ENCODE data around the gene KRT73. TPM values are rescaled to one million over a fixed set of nuclear protein-coding genes. Genes with fewer than 3 reads are reported as not detected.

KRT73 gene
- total RNA-seq, 1 experiment from 2014 or later = not detected

- H3K9me3 Mint-ChIP-seq = no peaks in the 10 kb centered on the region
- no peaks in the 10 kb centered on the region for H3K27me3 Mint-ChIP-seq (ENCODE audit: low read depth)
- H3K27ac Mint-ChIP-seq = no peak overlapping the region
- DNase-seq (ENCODE audit: low spot score) = no peak
- POLR2A ChIA-PET = no interaction called here
- H3K36me3 Mint-ChIP-seq = no peaks in the 10 kb centered on the region
- no peak for TF ChIP-seq NR3C1 (CRISPR knock-in tag; conservative IDR thresholded peaks at IDR 0.05; ENCODE audit: low read depth)
- no peak for TF ChIP-seq ZNF121 (CRISPR knock-in tag; IDR thresholded peaks at IDR 0.05)
- no peak for TF ChIP-seq ZBTB43 (CRISPR knock-in tag; IDR thresholded peaks at IDR 0.05)
- CTCF ChIA-PET = interaction anchor here (1.1 to 2.5 kb wide), 3 partner anchors 290 to 401 kb away, joined by 3 to 12 read pairs (median 5); no protein-coding TSS in a partner anchor
- ATAC-seq = no peak
- no peak overlapping the region for H3K4me3 Mint-ChIP-seq
- H3K4me1 Mint-ChIP-seq = peaks cover 6% of the 10 kb centered on the region
Measured at GRCh38 chr12:52580496-52580895, 37.9 kb downstream of the KRT73 start.

- CTCF ChIA-PET = interaction anchor here (0.7 to 2.5 kb wide), 5 partner anchors 78 to 300 kb away, joined by 3 to 12 read pairs (median 5); no protein-coding TSS in a partner anchor
- Mint-ChIP-seq H3K27me3 (ENCODE audit: low read depth) (no peaks in the 10 kb centered on the region), H3K4me1 (peaks cover 6% of the 10 kb centered on the region), H3K4me3 (no peak overlapping the region), H3K36me3 (no peaks in the 10 kb centered on the region), H3K9me3 (no peaks in the 10 kb centered on the region), H3K27ac (no peak overlapping the region)
- POLR2A ChIA-PET = no interaction called here
- DNase-seq (ENCODE audit: low spot score) = no peak
- TF ChIP-seq IRF1 (CRISPR knock-in tag; IDR thresholded peaks at IDR 0.05) (no peak), ZNF423 (CRISPR knock-in tag; IDR thresholded peaks at IDR 0.05) (no peak), E2F5 (CRISPR knock-in tag; IDR thresholded peaks at IDR 0.05) (no peak), ATF2 (CRISPR knock-in tag; IDR thresholded peaks at IDR 0.05; ENCODE audit: borderline replicate concordance, low read depth) (no peak), ZNF138 (CRISPR knock-in tag; conservative IDR thresholded peaks at IDR 0.05) (no peak), ZNF263 (CRISPR knock-in tag; IDR thresholded peaks at IDR 0.05; ENCODE audit: low read depth) (no peak), ZBTB43 (CRISPR knock-in tag; IDR thresholded peaks at IDR 0.05) (no peak), IRF2 (CRISPR knock-in tag; IDR thresholded peaks at IDR 0.05; ENCODE audit: borderline replicate concordance, low read depth) (no peak)
- ATAC-seq = no peak
Measured at GRCh38 chr12:52579468-52580465, 38.6 kb downstream of the KRT73 start.

GRCh38 chr12:52578469-52578868, 39.9 kb downstream of the KRT73 start:
- no peak for ATAC-seq
- H3K4me3 Mint-ChIP-seq = no peak overlapping the region
- H3K4me1 Mint-ChIP-seq = peaks cover 6% of the 10 kb centered on the region
- H3K36me3 Mint-ChIP-seq = no peaks in the 10 kb centered on the region
- DNase-seq (ENCODE audit: low spot score) = no peak
- no peak overlapping the region for H3K27ac Mint-ChIP-seq
- no peaks in the 10 kb centered on the region for H3K27me3 Mint-ChIP-seq (ENCODE audit: low read depth)
- CTCF ChIA-PET = interaction anchor here (0.8 to 2.1 kb wide), 11 partner anchors 9 to 422 kb away, joined by 3 to 15 read pairs (median 6); no protein-coding TSS in a partner anchor
- POLR2A ChIA-PET = interaction anchor here (0.6 kb wide), 1 partner anchor 121 kb away, joined by 6 read pairs; no protein-coding TSS in a partner anchor
- no peaks in the 10 kb centered on the region for H3K9me3 Mint-ChIP-seq
- TF ChIP-seq IRF2 (CRISPR knock-in tag; IDR thresholded peaks at IDR 0.05; ENCODE audit: borderline replicate concordance, low read depth) (no peak), TCF7 (CRISPR knock-in tag; IDR thresholded peaks at IDR 0.05; ENCODE audit: low read depth) (no peak), PRRX2 (CRISPR knock-in tag; IDR thresholded peaks at IDR 0.05) (no peak), JAZF1 (CRISPR knock-in tag; IDR thresholded peaks at IDR 0.05) (no peak), CREB1 (CRISPR knock-in tag; IDR thresholded peaks at IDR 0.05) (no peak), MLX (CRISPR knock-in tag; IDR thresholded peaks at IDR 0.05) (no peak), ZNF121 (CRISPR knock-in tag; IDR thresholded peaks at IDR 0.05) (no peak), ZBTB21 (CRISPR knock-in tag; IDR thresholded peaks at IDR 0.05; ENCODE audit: borderline replicate concordance) (no peak), NR2C2 (CRISPR knock-in tag; IDR thresholded peaks at IDR 0.05) (no peak), GRHL2 (CRISPR knock-in tag; IDR thresholded peaks at IDR 0.05; ENCODE audit: insufficient replicate concordance, severe bottlenecking) (no peak), E2F4 (CRISPR knock-in tag; IDR thresholded peaks at IDR 0.05; ENCODE audit: borderline replicate concordance, low read depth) (no peak)
